ENCODE data around the gene PHF20. TPM values are rescaled to one million over a fixed set of nuclear protein-coding genes. Genes with fewer than 3 reads are reported as not detected.

The PHF20 gene
- total and polyA plus RNA-seq, 2 of the 13 experiments (the other 11 are each of a cell fraction or from before 2014, with no cell fraction given) = 22.8 to 34.1 TPM

DNA sequence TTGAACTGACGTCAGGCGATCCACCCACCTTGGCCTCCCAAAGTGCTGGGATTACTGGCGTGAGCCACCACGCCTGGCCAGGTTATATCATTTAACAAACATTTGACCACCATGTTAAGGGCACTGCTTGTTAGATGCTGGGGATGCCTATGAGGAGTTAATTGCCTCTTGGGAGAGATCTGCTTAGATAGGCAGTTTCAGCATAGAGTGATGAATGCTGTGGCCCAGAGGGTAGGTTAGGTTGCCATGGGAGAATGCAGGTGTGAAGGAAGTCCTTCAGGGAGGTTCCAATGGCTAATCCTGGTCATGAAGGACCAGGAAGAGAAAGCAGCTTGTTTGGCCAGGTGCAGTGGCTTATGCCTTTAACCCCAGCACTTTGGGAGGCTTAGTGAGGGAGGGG is 17.0 kb downstream of the PHF20 start:
- ATAC-seq (no peak; the same call in 1 of the 3 replicates), DNase-seq (ENCODE audit: low spot score) (no peak), FAIRE-seq (no peak)
- ChIA-PET CTCF (ENCODE audit: low intra/inter-chr PET ratio, low total read pairs) (no interaction called here), POLR2A (interaction anchor here (1.6 kb wide), 1 partner anchor 17 kb away, joined by 5 read pairs; the partner anchor contains the start of gene PHF20)
- Histone ChIP-seq H3K4me3 (replicated peaks in 1 of 3; ENCODE audit: insufficient read depth in 1 of 3, low read depth in 2 of 3, low read length in 3 of 3) (no peak overlapping the region), H3K79me2 (ENCODE audit: insufficient read depth, low read length) (peaks cover 10% of the 10 kb centered on the region), H3K4me2 (ENCODE audit: low read depth, low read length) (no peak overlapping the region), H3K9me3 (ENCODE audit: low read length) (no peaks in the 10 kb centered on the region), H3K9ac (ENCODE audit: insufficient read depth, low read depth, low read length) (no peak overlapping the region), H4K20me1 (ENCODE audit: insufficient read depth, low read length) (peaks cover 4% of the 10 kb centered on the region; the same call in 1 of the 2 replicates), H3K27ac (ENCODE audit: extremely low read length, insufficient read depth, low read length) (no peak overlapping the region), H3K27me3 (ENCODE audit: control insufficient read depth in 1 of 2, insufficient read depth in 2 of 2, low read length in 2 of 2) (no peaks in the 10 kb centered on the region), H3K4me1 (ENCODE audit: insufficient read depth, low read length) (peaks cover 11% of the 10 kb centered on the region; the same call in 1 of the 2 replicates), H3K36me3 (replicated peaks in 1 of 2; ENCODE audit: control insufficient read depth in 1 of 2, insufficient read depth in 2 of 2, low read length in 2 of 2) (peaks cover 5% of the 10 kb centered on the region in 2 experiments; a peak in 3 of 5 replicates), H2AFZ (ENCODE audit: low read length) (no peak overlapping the region)
- intact Hi-C loops (cut with micrococcal nuclease; ENCODE audit: unreplicated experiment) (no loop called here), in situ Hi-C loops (cut with HindIII; ENCODE audit: extremely low pct_ligation_motif_present, low pct_unique_long_range_greater_than_20kb) (no loop called here)
- 100% methylated on average over 4 of the region's 4 CpGs for WGBS (ENCODE audit: low lambda C conversion rate)
- TF ChIP-seq MYNN (CRISPR knock-in tag; IDR thresholded peaks at IDR 0.05; ENCODE audit: low read depth) (no peak), MAFK (conservative IDR thresholded peaks at IDR 0.05 in 1 of 2, IDR thresholded peaks at IDR 0.05 in 1 of 2; ENCODE audit: low read length in 2 of 2) (peak; percentile 83 to 86), MAFF (IDR thresholded peaks at IDR 0.05; ENCODE audit: low read depth, low read length) (peak; percentile 63)
- BruUV-seq (replicated peaks) = no TSS peak

DNA sequence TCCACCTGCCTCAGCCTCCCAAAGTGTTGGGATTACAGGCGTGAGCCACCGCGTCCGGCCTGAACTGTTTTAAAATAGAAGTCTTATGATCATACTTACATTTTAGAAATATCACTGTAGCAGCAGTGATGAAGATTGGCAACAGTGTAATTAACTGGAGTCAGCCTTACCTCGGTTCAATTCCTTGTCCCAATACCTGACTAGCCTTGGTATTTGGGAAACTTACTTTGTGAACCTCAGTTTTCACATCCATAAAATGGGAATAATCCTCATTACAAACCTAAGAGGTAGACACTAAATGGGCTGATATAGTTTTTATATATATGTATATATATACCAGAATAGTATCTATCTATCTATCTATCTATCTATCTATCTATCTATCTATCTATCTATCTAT is 19.3 kb downstream of the PHF20 start:
- H3K9ac ChIP-seq (ENCODE audit: insufficient read depth, low read depth, low read length) = no peak overlapping the region
- ATAC-seq = no peak
- in situ Hi-C loops (cut with HindIII; ENCODE audit: extremely low pct_ligation_motif_present, low pct_unique_long_range_greater_than_20kb) = no loop called here
- intact Hi-C loops (cut with micrococcal nuclease; ENCODE audit: unreplicated experiment) = no loop called here
- TF ChIP-seq ZNF256 (CRISPR knock-in tag; conservative IDR thresholded peaks at IDR 0.05) = no peak
- TF ChIP-seq, protein P1, sequence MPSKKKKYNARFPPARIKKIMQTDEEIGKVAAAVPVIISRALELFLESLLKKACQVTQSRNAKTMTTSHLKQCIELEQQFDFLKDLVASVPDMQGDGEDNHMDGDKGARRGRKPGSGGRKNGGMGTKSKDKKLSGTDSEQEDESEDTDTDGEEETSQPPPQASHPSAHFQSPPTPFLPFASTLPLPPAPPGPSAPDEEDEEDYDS (CRISPR knock-in tag; IDR thresholded peaks at IDR 0.05) = no peak
- no peak for TF ChIP-seq ZNF251 (CRISPR knock-in tag; IDR thresholded peaks at IDR 0.05)
- no peak for TF ChIP-seq KAT8 (CRISPR knock-in tag; IDR thresholded peaks at IDR 0.05)
- TF ChIP-seq ZNF777 (CRISPR knock-in tag; IDR thresholded peaks at IDR 0.05) = no peak
- TF ChIP-seq TEAD2 (CRISPR knock-in tag; IDR thresholded peaks at IDR 0.05) = no peak
- no peak for TF ChIP-seq GABPB1 (CRISPR knock-in tag; IDR thresholded peaks at IDR 0.05)
- 0 out of 2 replicates have a peak, but pooled peaks have one; percentile 13 for TF ChIP-seq KDM1A (CRISPR knock-in tag; IDR thresholded peaks at IDR 0.05)
- TF ChIP-seq KLF12 (CRISPR knock-in tag; IDR thresholded peaks at IDR 0.05; ENCODE audit: borderline replicate concordance) = no peak
- no peak for TF ChIP-seq TEAD3 (CRISPR knock-in tag; optimal IDR thresholded peaks at IDR 0.05; ENCODE audit: borderline replicate concordance)
- TF ChIP-seq AGO2 (optimal IDR thresholded peaks at IDR 0.05; ENCODE audit: low read depth, low read length) = no peak
- TF ChIP-seq ZMYM3 (CRISPR knock-in tag; IDR thresholded peaks at IDR 0.05) = peak; percentile 46; the same call in 1 of the 2 replicates
- no peak for TF ChIP-seq SPEN (CRISPR knock-in tag; IDR thresholded peaks at IDR 0.05; ENCODE audit: low read depth)
- peak; percentile 75; the same call in 1 of the 2 replicates for TF ChIP-seq CHD4 (IDR thresholded peaks at IDR 0.05; ENCODE audit: borderline replicate concordance, low read length)
- TF ChIP-seq RCOR2 (CRISPR knock-in tag; IDR thresholded peaks at IDR 0.05) = peak; percentile 51; the same call in 1 of the 2 replicates
- peak; percentile 95 for TF ChIP-seq ZNF629 (CRISPR knock-in tag; conservative IDR thresholded peaks at IDR 0.05)
- peaks cover 4% of the 10 kb centered on the region; the same call in 1 of the 2 replicates for H4K20me1 ChIP-seq (ENCODE audit: insufficient read depth, low read length)
- DNase-seq (ENCODE audit: low spot score) = no peak
- no peak overlapping the region for H2AFZ ChIP-seq (ENCODE audit: low read length)
- no peaks in the 10 kb centered on the region for H3K27me3 ChIP-seq (ENCODE audit: control insufficient read depth in 1 of 2, insufficient read depth in 2 of 2, low read length in 2 of 2)
- no peak overlapping the region for H3K4me2 ChIP-seq (ENCODE audit: low read depth, low read length)
- no peak for FAIRE-seq
- ChIA-PET CTCF (ENCODE audit: low intra/inter-chr PET ratio, low total read pairs) (no interaction called here), POLR2A (interaction anchor here (2.0 kb wide), 1 partner anchor 49 kb away, joined by 6 read pairs; the partner anchor contains the start of gene RBM39)
- WGBS (ENCODE audit: low lambda C conversion rate) = 98% methylated on average over 5 of the region's 5 CpGs
- H3K4me1 ChIP-seq (ENCODE audit: insufficient read depth, low read length) = peaks cover 11% of the 10 kb centered on the region; the same call in 1 of the 2 replicates
- H3K79me2 ChIP-seq (ENCODE audit: insufficient read depth, low read length) = peaks cover 5% of the 10 kb centered on the region
- peaks cover 5% of the 10 kb centered on the region in 2 experiments; a peak in 3 of 5 replicates for H3K36me3 ChIP-seq (replicated peaks in 1 of 2; ENCODE audit: control insufficient read depth in 1 of 2, insufficient read depth in 2 of 2, low read length in 2 of 2)
- no peak overlapping the region for H3K4me3 ChIP-seq (replicated peaks in 1 of 3; ENCODE audit: insufficient read depth in 1 of 3, low read depth in 2 of 3, low read length in 3 of 3)
- H3K27ac ChIP-seq (ENCODE audit: extremely low read length, insufficient read depth, low read length) = no peak overlapping the region
- no TSS peak for BruUV-seq (replicated peaks)
- no peaks in the 10 kb centered on the region for H3K9me3 ChIP-seq (ENCODE audit: low read length)
